Hepatocyte (in vitro differentiated cells): ENCODE data around the gene ANAPC1. TPM values are rescaled to one million over a fixed set of nuclear protein-coding genes. Genes with fewer than 3 reads are reported as not detected.
A peak's percentile ranks its signal among the peaks of the same experiment; 100 is the strongest.

ENCODE experiments used
- DNase-seq: peaks from one replicate; pipeline ENCODE4 v3.0.0-alpha.2; 2016; ENCODE audit warnings: low spot score
- H2AFZ ChIP-seq: fragments of 200-600 bp; sonication (generic); 2 replicates; pipeline ENCODE4 v1.6.0; 2016; ENCODE audit warnings: antibody characterized with exemption, mild to moderate bottlenecking
- H3K27ac ChIP-seq: fragments of 200-600 bp; sonication (generic); 2 replicates; pipeline ENCODE4 v1.5.1; 2016; ENCODE audit warnings: mild to moderate bottlenecking
- H3K27me3 ChIP-seq: fragments of 200-600 bp; sonication (generic); 2 replicates; pipeline ENCODE4 v1.6.1; 2016
- H3K36me3 ChIP-seq: fragments of 200-600 bp; sonication (generic); replicated peaks from 2 replicates; pipeline ENCODE4 v1.5.1; 2016; ENCODE audit warnings: low read depth; ENCODE audit not compliant: insufficient read depth
- H3K4me1 ChIP-seq: fragments of 200-600 bp; sonication (generic); 2 replicates; pipeline ENCODE4 v1.5.1; 2016; ENCODE audit warnings: mild to moderate bottlenecking, moderate library complexity; ENCODE audit not compliant: insufficient read depth
- H3K4me2 ChIP-seq: fragments of 200-600 bp; sonication (generic); 2 replicates; pipeline ENCODE4 v1.6.0; 2016
- H3K4me3 ChIP-seq: fragments of 200-600 bp; sonication (generic); 2 replicates; pipeline ENCODE4 v1.5.1; 2016; ENCODE audit warnings: mild to moderate bottlenecking
- H3K79me2 ChIP-seq: fragments of 200-600 bp; sonication (generic); 2 replicates; pipeline ENCODE4 v1.6.0; 2017; ENCODE audit warnings: mild to moderate bottlenecking
- H3K9me2 ChIP-seq: fragments of 200-600 bp; sonication (generic); replicated peaks from 2 replicates; pipeline ENCODE4 v1.6.0; 2017; ENCODE audit warnings: mild to moderate bottlenecking; ENCODE audit not compliant: insufficient read depth
- H3K9me3 ChIP-seq: fragments of 200-600 bp; sonication (generic); 2 replicates; pipeline ENCODE4 v1.5.1; 2016; ENCODE audit warnings: low read depth, mild to moderate bottlenecking
- H4K20me1 ChIP-seq: fragments of 200-600 bp; sonication (generic); 2 replicates; pipeline ENCODE4 v1.6.0; 2016; ENCODE audit warnings: mild to moderate bottlenecking; ENCODE audit not compliant: insufficient read depth, poor library complexity, severe bottlenecking
- EZH2 ChIP-seq: fragments of 200-600 bp; sonication (generic); IDR thresholded peaks from 2 replicates; pipeline ENCODE4 v1.6.1; 2016; ENCODE audit warnings: antibody characterized with exemption, mild to moderate bottlenecking, borderline replicate concordance
- EZH2phosphoT487 ChIP-seq: fragments of 200-600 bp; sonication (generic); IDR thresholded peaks from one replicate; pipeline ENCODE4 v1.6.1; 2018; ENCODE audit warnings: antibody characterized with exemption, mild to moderate bottlenecking, low read depth, moderate library complexity; ENCODE audit not compliant: unreplicated experiment, severe bottlenecking
- WGBS: methylation state at CpG from one replicate; pipeline ENCODE4 v1.1.6; 2016; ENCODE audit warnings: low lambda C conversion rate; ENCODE audit errors: missing lambda C conversion rate; 5-methylcytosine and 5-hydroxymethylcytosine counted together
- polyA plus RNA-seq: library from polyadenylated mRNA; unstranded; fragments of >200 nt; fragmentation: Nextera tagmentation; extraction: Ambion mirVana; gene quantifications from 2 replicates; pipeline ENCODE4 v1.2.1, GENCODE V29; 2016
- total RNA-seq: library from RNA; depleted of rRNA; stranded (reverse); fragments of >200 nt; gene quantifications from 2 replicates; pipeline ENCODE4 v1.2.3, GENCODE V29; 2014
- TF ChIP-seq, protein P1 (sequence below): fragments of 200-600 bp; sonication (generic); IDR thresholded peaks from 2 replicates; pipeline ENCODE4 v1.5.1; 2016; ENCODE audit warnings: antibody characterized with exemption, mild to moderate bottlenecking; ENCODE audit not compliant: poor library complexity

The ANAPC1 gene
- total and polyA plus RNA-seq, 2 experiments from 2014 or later = 7.7 to 29.9 TPM

DNA sequence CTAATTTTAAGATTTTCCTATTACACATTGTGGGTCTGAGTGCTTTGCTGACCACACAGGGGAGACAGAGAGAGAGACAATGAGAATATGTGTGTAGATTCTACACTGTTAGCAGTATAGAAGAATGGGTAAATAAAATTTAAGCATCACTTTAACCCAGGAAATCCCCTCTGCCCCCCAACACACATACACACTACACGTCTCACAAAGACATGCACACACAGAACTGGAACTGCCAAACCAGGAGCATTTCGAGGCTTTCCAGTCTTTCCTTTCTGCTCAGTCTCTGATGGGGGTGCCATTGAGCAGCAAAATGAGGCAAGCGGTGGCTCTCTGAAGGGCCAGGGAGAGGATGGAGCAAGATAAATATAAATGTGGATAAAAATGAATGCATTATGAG lies 16.9 kb upstream of the ANAPC1 start:
- no peaks in the 10 kb centered on the region for H3K9me2 ChIP-seq
- peak overlapping the region; percentile 4 for H3K27ac ChIP-seq
- peaks cover 73% of the 10 kb centered on the region for H3K79me2 ChIP-seq
- peak; percentile 72 for DNase-seq
- no peaks in the 10 kb centered on the region for H3K27me3 ChIP-seq
- whole genome bisulfite sequencing = 14% methylated on average over 3 of the region's 3 CpGs
- peak overlapping the region; percentile 81 for H3K4me2 ChIP-seq
- TF ChIP-seq EZH2phosphoT487 (no peak), EZH2 (no peak)
- TF ChIP-seq, protein P1, sequence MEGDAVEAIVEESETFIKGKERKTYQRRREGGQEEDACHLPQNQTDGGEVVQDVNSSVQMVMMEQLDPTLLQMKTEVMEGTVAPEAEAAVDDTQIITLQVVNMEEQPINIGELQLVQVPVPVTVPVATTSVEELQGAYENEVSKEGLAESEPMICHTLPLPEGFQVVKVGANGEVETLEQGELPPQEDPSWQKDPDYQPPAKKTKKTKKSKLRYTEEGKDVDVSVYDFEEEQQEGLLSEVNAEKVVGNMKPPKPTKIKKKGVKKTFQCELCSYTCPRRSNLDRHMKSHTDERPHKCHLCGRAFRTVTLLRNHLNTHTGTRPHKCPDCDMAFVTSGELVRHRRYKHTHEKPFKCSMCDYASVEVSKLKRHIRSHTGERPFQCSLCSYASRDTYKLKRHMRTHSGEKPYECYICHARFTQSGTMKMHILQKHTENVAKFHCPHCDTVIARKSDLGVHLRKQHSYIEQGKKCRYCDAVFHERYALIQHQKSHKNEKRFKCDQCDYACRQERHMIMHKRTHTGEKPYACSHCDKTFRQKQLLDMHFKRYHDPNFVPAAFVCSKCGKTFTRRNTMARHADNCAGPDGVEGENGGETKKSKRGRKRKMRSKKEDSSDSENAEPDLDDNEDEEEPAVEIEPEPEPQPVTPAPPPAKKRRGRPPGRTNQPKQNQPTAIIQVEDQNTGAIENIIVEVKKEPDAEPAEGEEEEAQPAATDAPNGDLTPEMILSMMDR = peak; percentile 54
- H3K4me3 ChIP-seq = peak overlapping the region; percentile 94
- H4K20me1 ChIP-seq = no peaks in the 10 kb centered on the region
- no peaks in the 10 kb centered on the region for H3K9me3 ChIP-seq
- no peak overlapping the region for H2AFZ ChIP-seq
- H3K4me1 ChIP-seq = peaks cover 17% of the 10 kb centered on the region
- H3K36me3 ChIP-seq = no peaks in the 10 kb centered on the region

DNA sequence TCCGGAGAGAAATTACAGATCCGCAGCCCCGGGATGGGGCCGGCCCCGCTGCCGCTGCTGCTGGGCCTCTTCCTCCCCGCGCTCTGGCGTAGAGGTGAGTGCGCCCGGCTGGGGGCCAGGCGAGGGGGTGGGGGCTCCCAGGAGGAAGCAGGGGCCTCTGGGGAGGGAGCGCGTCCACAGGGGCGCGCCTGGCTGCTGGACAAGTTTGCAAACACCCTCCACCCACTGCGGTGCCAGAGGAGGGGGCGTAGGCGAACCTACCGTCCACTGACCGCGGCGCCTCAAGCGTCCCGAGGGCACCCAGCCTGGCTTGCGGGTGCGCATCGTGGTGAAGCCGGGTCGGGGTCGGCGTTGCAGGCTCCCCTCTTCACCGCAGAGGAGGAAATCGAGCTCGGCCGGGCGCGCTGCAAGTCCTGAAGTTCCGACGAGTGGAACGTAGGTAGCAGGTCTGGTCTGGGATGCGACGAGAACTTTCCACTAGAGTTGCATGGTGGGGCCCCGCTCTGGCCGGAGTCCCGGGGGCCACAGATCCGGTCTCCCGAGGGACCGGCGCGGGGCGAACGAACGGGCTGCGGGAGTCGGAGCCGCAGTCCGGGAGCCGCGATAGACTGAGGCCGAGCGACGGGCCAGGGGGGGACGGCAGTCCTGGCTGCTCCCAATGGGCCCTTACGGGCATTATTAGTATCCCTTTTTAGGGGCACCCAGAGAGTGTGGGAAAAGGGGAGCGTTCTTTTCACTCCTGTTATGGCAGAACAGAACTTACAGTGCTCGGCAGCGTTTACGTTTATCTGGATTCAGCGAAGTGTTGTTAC lies 14.9 kb upstream of the ANAPC1 start:
- Histone ChIP-seq H3K27me3 (no peaks in the 10 kb centered on the region), H3K4me1 (peaks cover 13% of the 10 kb centered on the region), H4K20me1 (no peaks in the 10 kb centered on the region), H3K79me2 (peaks cover 54% of the 10 kb centered on the region), H3K36me3 (no peaks in the 10 kb centered on the region), H2AFZ (peak overlapping the region; percentile 92), H3K9me2 (no peaks in the 10 kb centered on the region), H3K9me3 (no peaks in the 10 kb centered on the region), H3K4me2 (peak overlapping the region; percentile 81), H3K4me3 (peak overlapping the region; percentile 94), H3K27ac (peak overlapping the region; percentile 95)
- WGBS = under 1% methylated on average over 58 of the region's 70 CpGs
- DNase-seq = no peak
- no peak for TF ChIP-seq EZH2
- TF ChIP-seq, protein P1 = no peak
- no peak for TF ChIP-seq EZH2phosphoT487

DNA sequence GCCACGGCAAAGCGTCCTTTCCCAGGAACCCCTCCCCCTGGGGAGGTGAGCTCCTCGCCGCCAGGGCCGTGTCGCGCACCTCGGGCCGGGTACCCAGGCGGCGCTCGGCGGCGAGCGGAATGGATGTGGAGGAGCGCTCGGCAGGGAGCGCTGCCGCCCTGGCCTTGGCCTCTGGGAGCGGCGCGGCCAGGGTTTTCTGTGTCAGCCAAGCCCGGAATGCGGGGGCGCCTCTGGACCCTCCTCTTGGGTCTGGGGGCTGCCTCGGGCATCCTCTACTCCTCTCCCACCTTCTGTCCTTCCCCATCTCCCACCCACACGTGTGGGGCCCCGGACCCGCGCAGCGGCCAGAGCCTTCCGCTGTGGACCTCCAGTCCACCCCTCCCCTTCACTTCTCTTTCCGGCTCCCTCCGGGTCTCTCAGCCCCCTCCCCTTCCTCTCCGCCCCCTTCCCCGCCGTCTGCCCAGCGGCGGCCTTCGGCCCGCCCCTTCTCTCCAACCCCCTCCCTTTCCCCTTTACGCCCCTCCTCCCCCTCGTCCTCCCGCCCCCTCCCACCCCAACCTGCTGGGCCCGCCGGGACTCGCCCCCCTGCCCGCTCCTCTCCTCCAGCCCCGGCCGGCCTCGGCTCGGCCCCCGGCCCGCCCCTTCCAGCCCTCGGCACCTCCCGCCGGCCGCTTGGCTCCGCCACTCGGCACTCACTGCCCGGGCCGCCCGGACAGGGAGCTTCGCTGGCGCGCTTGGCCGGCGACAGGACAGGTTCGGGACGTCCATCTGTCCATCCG lies 14.1 kb upstream of the ANAPC1 start, which contains the start of gene MERTK:
TSS of gene MERTK (plus strand) at position 684 of the 779 bp plus-strand sequence. CDS start 129 bp downstream, outside the sequence.
- 2% methylated on average over 26 of the region's 71 CpGs for WGBS
- H4K20me1 ChIP-seq = no peaks in the 10 kb centered on the region

More for the DNA sequence above, 14.1 kb upstream of the ANAPC1 start, which contains the start of gene MERTK:
- peak within 1 kb of the TSS; percentile 92 for H2AFZ ChIP-seq
- H3K4me3 ChIP-seq = peak within 1 kb of the TSS; percentile 94
- TF ChIP-seq EZH2phosphoT487 (no peak), EZH2 (no peak)
- TF ChIP-seq, protein P1 = peak; percentile 66
- no peaks in the 10 kb centered on the region for H3K9me3 ChIP-seq
- H3K27me3 ChIP-seq = no peaks in the 10 kb centered on the region
- H3K79me2 ChIP-seq = peaks cover 46% of the 10 kb centered on the region
- DNase-seq = peak; percentile 95
- H3K27ac ChIP-seq = peak within 1 kb of the TSS; percentile 95
- peak within 1 kb of the TSS; percentile 81 for H3K4me2 ChIP-seq
- no peaks in the 10 kb centered on the region for H3K36me3 ChIP-seq
- H3K9me2 ChIP-seq = no peaks in the 10 kb centered on the region
- peaks cover 9% of the 10 kb centered on the region for H3K4me1 ChIP-seq
